HepG2 (cell line): ENCODE results near the gene DDX18. TPM values are rescaled to one million over a fixed set of nuclear protein-coding genes. Genes with fewer than 3 reads are reported as not detected.

ENCODE experiments used
- ATRX ChIP-seq: sonication (generic); formaldehyde crosslinking; IDR thresholded peaks from 2 replicates; pipeline ENCODE4 v1.4.0; 2020; ENCODE audit warnings: missing genetic modification reagents, borderline replicate concordance
- WIZ ChIP-seq: sonication (generic); formaldehyde crosslinking; IDR thresholded peaks from 2 replicates; pipeline ENCODE4 v1.5.1; 2020; ENCODE audit warnings: mild to moderate bottlenecking, missing genetic modification reagents
- ZNF30 ChIP-seq: sonication (generic); formaldehyde crosslinking; IDR thresholded peaks from 2 replicates; pipeline ENCODE4 v1.5.0; 2020; ENCODE audit warnings: mild to moderate bottlenecking, missing genetic modification reagents
- ZNF546 ChIP-seq: sonication (generic); formaldehyde crosslinking; conservative IDR thresholded peaks from 2 replicates; pipeline ENCODE4 v1.8.1; 2023; ENCODE audit warnings: mild to moderate bottlenecking, missing genetic modification reagents
- ZNF563 ChIP-seq: sonication (generic); formaldehyde crosslinking; IDR thresholded peaks from 2 replicates; pipeline ENCODE4 v1.8.0; 2022; ENCODE audit warnings: mild to moderate bottlenecking, moderate library complexity, missing genetic modification reagents
- ZNF773 ChIP-seq: sonication (generic); formaldehyde crosslinking; IDR thresholded peaks from 2 replicates; pipeline ENCODE4 v1.4.0; 2020; ENCODE audit warnings: missing genetic modification reagents, borderline replicate concordance
- polyA plus RNA-seq, 8 experiments: library from polyadenylated mRNA; depleted of rRNA in 3 of 8; stranded (reverse) in 7 of 8; unstranded in 1 of 8; fragments of >200 nt; fragmentation: Illumina TruSeq in 4 of 8; extraction: Trizol in 4 of 8; gene quantifications; 2 replicates each; pipeline versions ENCODE4 v1.2.1 to v1.2.3, GENCODE V29; 2011 to 2016; ENCODE audit warnings: low read depth in 4 of 8, missing spikeins in 1 of 8, mixed read lengths in 1 of 8; ENCODE audit not compliant: insufficient read depth in 1 of 8
- total RNA-seq, 5 experiments: library from RNA; depleted of rRNA; stranded (reverse); fragments of >200 nt; fragmentation: Illumina TruSeq; extraction: Trizol; gene quantifications; 2 replicates each; pipeline ENCODE4 v1.2.3, GENCODE V29; 2016; ENCODE audit warnings: low read depth in 1 of 5
- TF ChIP-seq, protein P1 (sequence below), 2 experiments: fragments of 450-650 bp in 1 of 2; sonication (generic) in 1 of 2; formaldehyde crosslinking in 1 of 2; IDR thresholded peaks; 2 replicates each; pipeline versions ENCODE4 v1.6.1 to v1.8.0; 2016 to 2022; ENCODE audit warnings: antibody characterized with exemption in 1 of 2, mild to moderate bottlenecking in 1 of 2, missing genetic modification reagents in 1 of 2
- TF ChIP-seq, protein P2 (sequence below): sonication (generic); formaldehyde crosslinking; IDR thresholded peaks from 2 replicates; pipeline ENCODE4 v1.4.0; 2020; ENCODE audit warnings: missing genetic modification reagents, mild to moderate bottlenecking, borderline replicate concordance
- TF ChIP-seq, protein P3 (sequence below): IDR thresholded peaks from 2 replicates; pipeline ENCODE4 v1.6.1; 2012; ENCODE audit warnings: low read depth, low read length, improper control_type of control experiment
- TF ChIP-seq, protein P4 (sequence below): sonication (generic); formaldehyde crosslinking; IDR thresholded peaks from 2 replicates; pipeline ENCODE4 v1.8.1; 2023; ENCODE audit warnings: mild to moderate bottlenecking, missing genetic modification reagents

Gene DDX18
- total and polyA plus RNA-seq, 2 of the 13 experiments (the other 11 are each of a cell fraction or from before 2014, with no cell fraction given) = 64.0 to 134 TPM

DNA sequence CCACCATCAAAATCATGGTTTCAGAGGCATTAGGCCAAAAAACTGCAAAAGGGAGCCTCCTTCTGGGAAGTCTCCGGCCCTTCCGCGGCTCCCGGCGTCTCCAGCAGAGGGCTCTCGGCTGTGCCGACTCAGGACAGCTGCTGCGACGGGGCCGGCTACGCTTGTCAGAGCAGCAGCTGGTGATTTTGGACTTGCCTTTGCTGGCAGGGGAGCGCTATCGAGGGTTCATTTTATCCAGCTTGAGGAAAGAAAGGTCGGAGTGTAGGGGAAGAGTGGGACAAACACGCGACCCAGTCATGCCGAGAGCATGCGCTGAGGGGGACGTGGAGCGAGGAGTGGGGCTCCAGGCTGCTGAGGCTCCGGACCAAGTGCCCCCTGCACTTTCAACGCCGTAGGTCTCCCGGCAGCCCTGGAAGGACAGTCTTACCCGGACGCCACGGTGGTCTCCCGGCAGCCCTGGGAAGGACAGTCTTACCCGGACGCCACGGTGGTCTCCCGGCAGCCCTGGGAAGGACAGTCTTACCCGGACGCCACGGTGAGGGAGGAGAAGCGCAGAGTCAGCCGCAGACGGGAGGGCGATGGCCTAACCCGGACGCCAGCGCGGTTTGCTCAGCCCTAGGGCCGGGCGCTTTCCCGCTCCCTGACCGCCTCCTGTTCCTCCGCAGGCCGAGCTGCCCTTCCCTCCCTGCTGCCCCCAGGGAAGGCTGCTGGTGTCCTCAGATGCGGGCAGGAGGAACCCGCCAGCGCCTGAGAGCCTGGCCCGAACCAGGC is 21.7 kb downstream of the DDX18 start (continued):
- no peak for TF ChIP-seq ZNF773 (CRISPR knock-in tag)
- TF ChIP-seq ZNF546 = no peak
- TF ChIP-seq, protein P1, sequence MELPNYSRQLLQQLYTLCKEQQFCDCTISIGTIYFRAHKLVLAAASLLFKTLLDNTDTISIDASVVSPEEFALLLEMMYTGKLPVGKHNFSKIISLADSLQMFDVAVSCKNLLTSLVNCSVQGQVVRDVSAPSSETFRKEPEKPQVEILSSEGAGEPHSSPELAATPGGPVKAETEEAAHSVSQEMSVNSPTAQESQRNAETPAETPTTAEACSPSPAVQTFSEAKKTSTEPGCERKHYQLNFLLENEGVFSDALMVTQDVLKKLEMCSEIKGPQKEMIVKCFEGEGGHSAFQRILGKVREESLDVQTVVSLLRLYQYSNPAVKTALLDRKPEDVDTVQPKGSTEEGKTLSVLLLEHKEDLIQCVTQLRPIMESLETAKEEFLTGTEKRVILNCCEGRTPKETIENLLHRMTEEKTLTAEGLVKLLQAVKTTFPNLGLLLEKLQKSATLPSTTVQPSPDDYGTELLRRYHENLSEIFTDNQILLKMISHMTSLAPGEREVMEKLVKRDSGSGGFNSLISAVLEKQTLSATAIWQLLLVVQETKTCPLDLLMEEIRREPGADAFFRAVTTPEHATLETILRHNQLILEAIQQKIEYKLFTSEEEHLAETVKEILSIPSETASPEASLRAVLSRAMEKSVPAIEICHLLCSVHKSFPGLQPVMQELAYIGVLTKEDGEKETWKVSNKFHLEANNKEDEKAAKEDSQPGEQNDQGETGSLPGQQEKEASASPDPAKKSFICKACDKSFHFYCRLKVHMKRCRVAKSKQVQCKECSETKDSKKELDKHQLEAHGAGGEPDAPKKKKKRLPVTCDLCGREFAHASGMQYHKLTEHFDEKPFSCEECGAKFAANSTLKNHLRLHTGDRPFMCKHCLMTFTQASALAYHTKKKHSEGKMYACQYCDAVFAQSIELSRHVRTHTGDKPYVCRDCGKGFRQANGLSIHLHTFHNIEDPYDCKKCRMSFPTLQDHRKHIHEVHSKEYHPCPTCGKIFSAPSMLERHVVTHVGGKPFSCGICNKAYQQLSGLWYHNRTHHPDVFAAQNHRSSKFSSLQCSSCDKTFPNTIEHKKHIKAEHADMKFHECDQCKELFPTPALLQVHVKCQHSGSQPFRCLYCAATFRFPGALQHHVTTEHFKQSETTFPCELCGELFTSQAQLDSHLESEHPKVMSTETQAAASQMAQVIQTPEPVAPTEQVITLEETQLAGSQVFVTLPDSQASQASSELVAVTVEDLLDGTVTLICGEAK (IDR thresholded peaks at IDR 0.05) = no peak
- TF ChIP-seq, protein P1 (CRISPR knock-in tag; IDR thresholded peaks at IDR 0.05) = no peak
- TF ChIP-seq, protein P2, sequence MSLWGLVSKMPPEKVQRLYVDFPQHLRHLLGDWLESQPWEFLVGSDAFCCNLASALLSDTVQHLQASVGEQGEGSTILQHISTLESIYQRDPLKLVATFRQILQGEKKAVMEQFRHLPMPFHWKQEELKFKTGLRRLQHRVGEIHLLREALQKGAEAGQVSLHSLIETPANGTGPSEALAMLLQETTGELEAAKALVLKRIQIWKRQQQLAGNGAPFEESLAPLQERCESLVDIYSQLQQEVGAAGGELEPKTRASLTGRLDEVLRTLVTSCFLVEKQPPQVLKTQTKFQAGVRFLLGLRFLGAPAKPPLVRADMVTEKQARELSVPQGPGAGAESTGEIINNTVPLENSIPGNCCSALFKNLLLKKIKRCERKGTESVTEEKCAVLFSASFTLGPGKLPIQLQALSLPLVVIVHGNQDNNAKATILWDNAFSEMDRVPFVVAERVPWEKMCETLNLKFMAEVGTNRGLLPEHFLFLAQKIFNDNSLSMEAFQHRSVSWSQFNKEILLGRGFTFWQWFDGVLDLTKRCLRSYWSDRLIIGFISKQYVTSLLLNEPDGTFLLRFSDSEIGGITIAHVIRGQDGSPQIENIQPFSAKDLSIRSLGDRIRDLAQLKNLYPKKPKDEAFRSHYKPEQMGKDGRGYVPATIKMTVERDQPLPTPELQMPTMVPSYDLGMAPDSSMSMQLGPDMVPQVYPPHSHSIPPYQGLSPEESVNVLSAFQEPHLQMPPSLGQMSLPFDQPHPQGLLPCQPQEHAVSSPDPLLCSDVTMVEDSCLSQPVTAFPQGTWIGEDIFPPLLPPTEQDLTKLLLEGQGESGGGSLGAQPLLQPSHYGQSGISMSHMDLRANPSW (CRISPR knock-in tag) = no peak
- TF ChIP-seq ATRX (CRISPR knock-in tag) = no peak
- TF ChIP-seq, protein P3, sequence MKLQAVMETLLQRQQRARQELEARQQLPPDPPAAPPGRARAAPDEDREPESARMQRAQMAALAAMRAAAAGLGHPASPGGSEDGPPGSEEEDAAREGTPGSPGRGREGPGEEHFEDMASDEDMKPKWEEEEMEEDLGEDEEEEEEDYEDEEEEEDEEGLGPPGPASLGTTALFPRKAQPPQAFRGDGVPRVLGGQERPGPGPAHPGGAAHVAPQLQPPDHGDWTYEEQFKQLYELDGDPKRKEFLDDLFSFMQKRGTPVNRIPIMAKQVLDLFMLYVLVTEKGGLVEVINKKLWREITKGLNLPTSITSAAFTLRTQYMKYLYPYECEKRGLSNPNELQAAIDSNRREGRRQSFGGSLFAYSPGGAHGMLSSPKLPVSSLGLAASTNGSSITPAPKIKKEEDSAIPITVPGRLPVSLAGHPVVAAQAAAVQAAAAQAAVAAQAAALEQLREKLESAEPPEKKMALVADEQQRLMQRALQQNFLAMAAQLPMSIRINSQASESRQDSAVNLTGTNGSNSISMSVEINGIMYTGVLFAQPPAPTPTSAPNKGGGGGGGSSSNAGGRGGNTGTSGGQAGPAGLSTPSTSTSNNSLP = no peak
- TF ChIP-seq ZNF30 = no peak
- TF ChIP-seq, protein P4, sequence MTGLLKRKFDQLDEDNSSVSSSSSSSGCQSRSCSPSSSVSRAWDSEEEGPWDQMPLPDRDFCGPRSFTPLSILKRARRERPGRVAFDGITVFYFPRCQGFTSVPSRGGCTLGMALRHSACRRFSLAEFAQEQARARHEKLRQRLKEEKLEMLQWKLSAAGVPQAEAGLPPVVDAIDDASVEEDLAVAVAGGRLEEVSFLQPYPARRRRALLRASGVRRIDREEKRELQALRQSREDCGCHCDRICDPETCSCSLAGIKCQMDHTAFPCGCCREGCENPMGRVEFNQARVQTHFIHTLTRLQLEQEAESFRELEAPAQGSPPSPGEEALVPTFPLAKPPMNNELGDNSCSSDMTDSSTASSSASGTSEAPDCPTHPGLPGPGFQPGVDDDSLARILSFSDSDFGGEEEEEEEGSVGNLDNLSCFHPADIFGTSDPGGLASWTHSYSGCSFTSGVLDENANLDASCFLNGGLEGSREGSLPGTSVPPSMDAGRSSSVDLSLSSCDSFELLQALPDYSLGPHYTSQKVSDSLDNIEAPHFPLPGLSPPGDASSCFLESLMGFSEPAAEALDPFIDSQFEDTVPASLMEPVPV (CRISPR knock-in tag) = no peak
- TF ChIP-seq ZNF563 = no peak
- no peak for TF ChIP-seq WIZ (CRISPR knock-in tag)
